Endothelial cell of umbilical vein (primary cell): ENCODE results near the gene NEURL1B. TPM values are rescaled to one million over a fixed set of nuclear protein-coding genes. Genes with fewer than 3 reads are reported as not detected.

Experiments
- BruUV-seq: library from RNA; stranded (reverse); fragments of 400-500 nt; replicated peaks from 2 replicates; lab custom pipeline; 2021; lab: Mats Ljungman, UMichigan
- CTCF ChIA-PET: fragments of 300-600, 350-600 bp; sonication (Branson Sonifier 250); formaldehyde crosslinking; loops from one replicate; lab custom pipeline; 2021; ENCODE audit warnings: antibody characterized with exemption, inconsistent platforms; lab: Charles Lee
- POLR2A ChIA-PET: fragments of 300-600, 350-600 bp; sonication (Branson Sonifier 250); formaldehyde crosslinking; loops from one replicate; lab custom pipeline; 2021; ENCODE audit warnings: antibody characterized with exemption, inconsistent platforms; lab: Charles Lee
- DNase-seq: peaks from one replicate; pipeline ENCODE4 v3.0.0-alpha.2; 2011; ENCODE audit warnings: low read depth, low spot score
- FAIRE-seq: peaks from 2 replicates; lab custom pipeline; 2011; peaks lifted over from hg19 to GRCh38; lab: Jason Lieb, UNC
- H2AFZ ChIP-seq: 2 replicates; pipeline ENCODE4 v1.6.0; 2012; ENCODE audit warnings: low read depth, low read length, control low read depth, inconsistent platforms
- H3K27ac ChIP-seq: 2 replicates; pipeline ENCODE4 v1.5.1; 2011; ENCODE audit warnings: low read depth, mild to moderate bottlenecking, control low read depth, low read length, moderate library complexity; ENCODE audit not compliant: insufficient read depth
- H3K27me3 ChIP-seq, 2 experiments: 2 replicates each; pipeline versions ENCODE4 v1.6.0 to v1.6.1; 2011; ENCODE audit warnings: low read length in 2 of 2, mixed read lengths in 1 of 2; ENCODE audit not compliant: control insufficient read depth in 2 of 2, insufficient read depth in 2 of 2
- H3K36me3 ChIP-seq, 2 experiments: 2 replicates in 1 of 2; 3 replicates in 1 of 2; pipeline ENCODE4 v1.5.1; 2011; ENCODE audit warnings: low read length in 2 of 2, mild to moderate bottlenecking in 1 of 2, moderate library complexity in 1 of 2; ENCODE audit not compliant: control insufficient read depth in 2 of 2, insufficient read depth in 2 of 2; ENCODE audit errors: extremely low read depth in 1 of 2
- H3K4me1 ChIP-seq: 3 replicates; pipeline ENCODE4 v1.5.1; 2011; ENCODE audit warnings: mild to moderate bottlenecking, low read length; ENCODE audit not compliant: control insufficient read depth, insufficient read depth; ENCODE audit errors: extremely low read depth
- H3K4me2 ChIP-seq: 2 replicates; pipeline ENCODE4 v1.6.1; 2011; ENCODE audit warnings: low read length, control low read depth, mixed read lengths; ENCODE audit not compliant: insufficient read depth
- H3K4me3 ChIP-seq, 3 experiments: fragments of 200-600 bp in 1 of 3; sonication (generic), shearing (Covaris generic) in 1 of 3; replicated peaks in 1 of 3; 2 replicates each; pipeline ENCODE4 v1.5.1; 2011 to 2016; ENCODE audit warnings: control low read depth in 3 of 3, low read length in 3 of 3, mild to moderate bottlenecking in 2 of 3, inconsistent platforms in 1 of 3, low read depth in 1 of 3, moderate library complexity in 1 of 3; ENCODE audit not compliant: insufficient read depth in 1 of 3
- H3K79me2 ChIP-seq: 2 replicates; pipeline ENCODE4 v1.6.0; 2012; ENCODE audit warnings: low read length, inconsistent platforms; ENCODE audit not compliant: control insufficient read depth, insufficient read depth
- H3K9ac ChIP-seq: replicated peaks from 2 replicates; pipeline ENCODE3; 2011; ENCODE audit warnings: low read length, control low read depth; ENCODE audit not compliant: insufficient read depth; ENCODE audit errors: extremely low read depth
- H3K9me1 ChIP-seq: replicated peaks from 3 replicates; pipeline ENCODE4 v1.6.0; 2011; ENCODE audit warnings: mild to moderate bottlenecking, low read length; ENCODE audit not compliant: control insufficient read depth, insufficient read depth; ENCODE audit errors: extremely low read depth
- H3K9me3 ChIP-seq: replicated peaks from 2 replicates; pipeline ENCODE4 v1.5.1; 2012; ENCODE audit warnings: low read length, inconsistent platforms; ENCODE audit not compliant: control insufficient read depth, insufficient read depth
- H4K20me1 ChIP-seq: replicated peaks from 2 replicates; pipeline ENCODE3; 2011; ENCODE audit warnings: mild to moderate bottlenecking, low read length; ENCODE audit not compliant: control insufficient read depth, insufficient read depth; ENCODE audit errors: extremely low read depth
- FOS ChIP-seq: IDR thresholded peaks from 2 replicates; pipeline ENCODE4 v1.6.1; 2011; ENCODE audit warnings: mild to moderate bottlenecking, low read length, moderate library complexity, borderline replicate concordance; ENCODE audit not compliant: insufficient read depth
- JUN ChIP-seq: IDR thresholded peaks from 2 replicates; pipeline ENCODE4 v1.6.1; 2011; ENCODE audit warnings: borderline replicate concordance, low read depth; ENCODE audit not compliant: insufficient read length, insufficient read depth
- dilution Hi-C: fragments of 300-500 bp; cut with MboI; formaldehyde crosslinking; loops from one replicate; pipeline ENCODE4 v1.15.0; 2019; ENCODE audit warnings: low sequenced_read_pairs; ENCODE audit not compliant: extremely low pct_ligation_motif_present
- intact Hi-C: fragments of 100-400 bp; cut with micrococcal nuclease; formaldehyde crosslinking; loops from one replicate; pipeline ENCODE4 v1.10.0; 2022
- polyA plus RNA-seq, 4 experiments: library from polyadenylated mRNA; depleted of rRNA in 3 of 4; stranded (reverse) in 3 of 4; unstranded in 1 of 4; fragments of >200 nt; gene quantifications; 2 replicates each; pipeline versions ENCODE4 v1.2.1 to v1.2.3, GENCODE V29; 2011 to 2012; ENCODE audit warnings: missing spikeins in 1 of 4
- total RNA-seq: library from RNA; stranded (reverse); gene quantifications from 2 replicates; pipeline ENCODE4 v1.2.3, GENCODE V29; 2021
- TF ChIP-seq, protein P1 (sequence below), 2 donors: IDR thresholded peaks; 1 replicate in 1 of 2; 2 replicates in 1 of 2; pipeline ENCODE4 v1.5.1; 2011; ENCODE audit warnings: low read length in 2 of 2, mild to moderate bottlenecking in 2 of 2, moderate library complexity in 2 of 2, control low read depth in 1 of 2, inconsistent platforms in 1 of 2, low read depth in 1 of 2; ENCODE audit not compliant: insufficient read depth in 1 of 2; ENCODE audit errors: extremely low read depth in 1 of 2

The NEURL1B gene
- total and polyA plus RNA-seq, 2 donors (not counting 3 experiments of a cell fraction or from before 2014, with no cell fraction given) = 0.44 to 1.6 TPM

DNA sequence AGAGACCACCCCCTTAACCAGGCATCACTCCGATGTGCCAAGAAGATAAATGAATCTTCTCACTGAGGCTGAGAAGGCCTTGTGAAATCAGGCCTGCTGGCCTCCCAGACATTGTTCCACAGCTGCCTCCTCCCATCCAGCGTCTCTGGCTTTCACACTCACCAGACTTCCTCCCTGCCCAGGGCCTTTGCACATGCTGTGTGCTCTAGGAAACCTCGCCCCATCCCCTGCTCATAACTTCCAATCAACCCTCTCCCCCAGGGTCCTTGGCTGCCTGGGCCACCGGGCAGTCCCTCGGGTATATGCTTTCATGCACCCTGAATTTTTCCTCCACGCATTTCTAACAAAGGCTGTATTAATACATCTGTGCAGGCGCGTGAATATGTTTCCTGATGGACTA is 71.5 kb downstream of the NEURL1B start:
- no peak overlapping the region for H3K4me3 ChIP-seq
- H3K4me1 ChIP-seq = peaks cover 20% of the 10 kb centered on the region
- intact Hi-C loops (loop anchor here (1.0 kb wide), 2 partner anchors 247 to 492 kb away; partner anchors contain the start of gene RPL26L1), dilution Hi-C loops (no loop called here)
- no peak overlapping the region for H3K27ac ChIP-seq
- POLR2A ChIA-PET = no interaction called here
- CTCF ChIA-PET = interaction anchor here (1.0 to 11.2 kb wide), 6 partner anchors 57 to 345 kb away, joined by 3 to 413 read pairs (median 5); partner anchors contain the start of genes DUSP1 and RPL26L1
- H3K79me2 ChIP-seq = no peaks in the 10 kb centered on the region
- no peak overlapping the region for H3K4me2 ChIP-seq
- DNase-seq (no peak), FAIRE-seq (no peak)
- H2AFZ ChIP-seq = no peak overlapping the region
- H4K20me1 ChIP-seq = no peaks in the 10 kb centered on the region
- no peaks in the 10 kb centered on the region for H3K9me1 ChIP-seq
- H3K27me3 ChIP-seq = no peaks in the 10 kb centered on the region
- H3K36me3 ChIP-seq = no peaks in the 10 kb centered on the region
- H3K9ac ChIP-seq = no peak overlapping the region
- no peaks in the 10 kb centered on the region for H3K9me3 ChIP-seq
- TF ChIP-seq JUN = no peak
- BruUV-seq = no TSS peak

GRCh38 chr5:172713113-172713808 is 72.2 kb downstream of the NEURL1B start:
- FAIRE-seq (peak; percentile 76), DNase-seq (peak; percentile 45)
- Histone ChIP-seq H3K4me3 (no peak overlapping the region), H3K36me3 (no peaks in the 10 kb centered on the region), H3K9me3 (no peaks in the 10 kb centered on the region), H3K4me2 (no peak overlapping the region), H3K9me1 (no peaks in the 10 kb centered on the region), H3K27ac (no peak overlapping the region), H3K4me1 (peaks cover 20% of the 10 kb centered on the region), H3K27me3 (no peaks in the 10 kb centered on the region), H3K79me2 (no peaks in the 10 kb centered on the region), H4K20me1 (no peaks in the 10 kb centered on the region), H2AFZ (no peak overlapping the region), H3K9ac (no peak overlapping the region)
- BruUV-seq = no TSS peak
- ChIA-PET POLR2A (no interaction called here), CTCF (interaction anchor here (0.7 to 11.2 kb wide), 9 partner anchors 13 to 344 kb away, joined by 3 to 413 read pairs (median 3); partner anchors contain the start of genes DUSP1 and RPL26L1)
- intact Hi-C loops (loop anchor here (1.0 kb wide), 2 partner anchors 246 to 491 kb away; partner anchors contain the start of gene RPL26L1), dilution Hi-C loops (no loop called here)
- TF ChIP-seq FOS = no peak
- TF ChIP-seq, protein P1, sequence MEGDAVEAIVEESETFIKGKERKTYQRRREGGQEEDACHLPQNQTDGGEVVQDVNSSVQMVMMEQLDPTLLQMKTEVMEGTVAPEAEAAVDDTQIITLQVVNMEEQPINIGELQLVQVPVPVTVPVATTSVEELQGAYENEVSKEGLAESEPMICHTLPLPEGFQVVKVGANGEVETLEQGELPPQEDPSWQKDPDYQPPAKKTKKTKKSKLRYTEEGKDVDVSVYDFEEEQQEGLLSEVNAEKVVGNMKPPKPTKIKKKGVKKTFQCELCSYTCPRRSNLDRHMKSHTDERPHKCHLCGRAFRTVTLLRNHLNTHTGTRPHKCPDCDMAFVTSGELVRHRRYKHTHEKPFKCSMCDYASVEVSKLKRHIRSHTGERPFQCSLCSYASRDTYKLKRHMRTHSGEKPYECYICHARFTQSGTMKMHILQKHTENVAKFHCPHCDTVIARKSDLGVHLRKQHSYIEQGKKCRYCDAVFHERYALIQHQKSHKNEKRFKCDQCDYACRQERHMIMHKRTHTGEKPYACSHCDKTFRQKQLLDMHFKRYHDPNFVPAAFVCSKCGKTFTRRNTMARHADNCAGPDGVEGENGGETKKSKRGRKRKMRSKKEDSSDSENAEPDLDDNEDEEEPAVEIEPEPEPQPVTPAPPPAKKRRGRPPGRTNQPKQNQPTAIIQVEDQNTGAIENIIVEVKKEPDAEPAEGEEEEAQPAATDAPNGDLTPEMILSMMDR (IDR thresholded peaks at IDR 0.05; ENCODE audit: extremely low read depth in 1 of 2, insufficient read depth in 1 of 2, low read depth in 1 of 2, low read length in 2 of 2) = peak; percentile 80 to 82
